ENCODE results near the gene TBX19. TPM values are rescaled to one million over a fixed set of nuclear protein-coding genes. Genes with fewer than 3 reads are reported as not detected.

TBX19 gene
- total and polyA plus RNA-seq, 2 donors (not counting 1 experiment from before 2014, with no cell fraction given): 6.3 to 7.0 TPM

DNA sequence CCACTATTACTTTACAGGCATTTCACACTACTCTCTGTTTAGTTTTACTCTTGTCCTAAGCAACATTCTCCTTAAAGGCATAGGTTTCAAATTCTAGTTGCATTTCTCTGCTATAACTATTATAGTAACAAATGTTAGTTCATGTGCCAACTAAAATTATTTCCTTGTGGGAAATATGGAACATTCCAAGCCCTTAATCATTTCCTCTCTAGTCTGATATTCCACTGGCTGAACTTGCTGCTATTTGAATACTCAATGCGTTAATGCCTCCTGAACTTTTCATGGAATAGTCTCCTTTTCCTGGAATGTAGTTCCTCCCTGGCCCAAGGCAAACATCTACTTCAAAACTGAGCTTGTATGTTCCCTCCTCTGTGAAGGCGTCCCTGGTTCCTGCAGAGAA, 19.3 kb upstream of the TBX19 start:
- no peak for ATAC-seq (ENCODE audit: low read depth)
- Histone ChIP-seq H3K27ac (ENCODE audit: low read length in 2 of 2) (no peak overlapping the region), H2AFZ (ENCODE audit: insufficient read depth, low read depth, low read length, poor library complexity, severe bottlenecking) (no peak overlapping the region), H3K4me3 (ENCODE audit: control extremely low read depth in 1 of 5, extremely low read depth in 1 of 5, insufficient read depth in 1 of 5, low read depth in 2 of 5, low read length in 4 of 5) (no peak overlapping the region), H3K9ac (ENCODE audit: low read length) (no peak overlapping the region), H3K9me3 (ENCODE audit: control extremely low read depth in 1 of 3, control insufficient read depth in 2 of 3, insufficient read depth in 1 of 3, low read length in 2 of 3) (peaks cover 1 to 19% (median 4%) of the 10 kb centered on the region in 3 donors), H3K4me1 (ENCODE audit: control insufficient read depth in 2 of 2, insufficient read depth in 2 of 2, low read length in 2 of 2) (no peaks in the 10 kb centered on the region), H3K27me3 (replicated peaks in 1 of 4; ENCODE audit: control extremely low read depth in 1 of 4, control insufficient read depth in 3 of 4, insufficient read depth in 4 of 4, low read length in 3 of 4) (no peaks in the 10 kb centered on the region), H3K4me2 (replicated peaks; ENCODE audit: low read depth, low read length, poor library complexity, severe bottlenecking) (no peak overlapping the region), H3K79me2 (ENCODE audit: control insufficient read depth, insufficient read depth, low read length) (peaks cover 5% of the 10 kb centered on the region), H4K20me1 (ENCODE audit: control insufficient read depth, insufficient read depth, low read length, poor library complexity, severe bottlenecking) (peaks cover 8% of the 10 kb centered on the region), H3K36me3 (replicated peaks in 1 of 2; ENCODE audit: control extremely low read depth in 1 of 2, control insufficient read depth in 1 of 2, extremely low read depth in 1 of 2, insufficient read depth in 2 of 2, low read length in 1 of 2) (peaks cover 10 to 23% of the 10 kb centered on the region in 2 experiments)
- Mint-ChIP-seq H3K4me3 (no peak overlapping the region), H3K4me1 (no peaks in the 10 kb centered on the region), H3K9me3 (ENCODE audit: insufficient read depth) (peaks cover 5% of the 10 kb centered on the region), H3K27me3 (no peaks in the 10 kb centered on the region), H3K27ac (no peak overlapping the region)
- DNase-seq: no peak
- intact Hi-C loops (cut with micrococcal nuclease): no loop called here
- 100% methylated on average over 2 of the region's 2 CpGs for WGBS (ENCODE audit: insufficient coverage)
- ChIA-PET POLR2A (no interaction called here), CTCF (no interaction called here)
- TF ChIP-seq, protein P1, sequence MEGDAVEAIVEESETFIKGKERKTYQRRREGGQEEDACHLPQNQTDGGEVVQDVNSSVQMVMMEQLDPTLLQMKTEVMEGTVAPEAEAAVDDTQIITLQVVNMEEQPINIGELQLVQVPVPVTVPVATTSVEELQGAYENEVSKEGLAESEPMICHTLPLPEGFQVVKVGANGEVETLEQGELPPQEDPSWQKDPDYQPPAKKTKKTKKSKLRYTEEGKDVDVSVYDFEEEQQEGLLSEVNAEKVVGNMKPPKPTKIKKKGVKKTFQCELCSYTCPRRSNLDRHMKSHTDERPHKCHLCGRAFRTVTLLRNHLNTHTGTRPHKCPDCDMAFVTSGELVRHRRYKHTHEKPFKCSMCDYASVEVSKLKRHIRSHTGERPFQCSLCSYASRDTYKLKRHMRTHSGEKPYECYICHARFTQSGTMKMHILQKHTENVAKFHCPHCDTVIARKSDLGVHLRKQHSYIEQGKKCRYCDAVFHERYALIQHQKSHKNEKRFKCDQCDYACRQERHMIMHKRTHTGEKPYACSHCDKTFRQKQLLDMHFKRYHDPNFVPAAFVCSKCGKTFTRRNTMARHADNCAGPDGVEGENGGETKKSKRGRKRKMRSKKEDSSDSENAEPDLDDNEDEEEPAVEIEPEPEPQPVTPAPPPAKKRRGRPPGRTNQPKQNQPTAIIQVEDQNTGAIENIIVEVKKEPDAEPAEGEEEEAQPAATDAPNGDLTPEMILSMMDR (IDR thresholded peaks at IDR 0.05): no peak
- TF ChIP-seq EZH2 (IDR thresholded peaks at IDR 0.05; ENCODE audit: borderline replicate concordance, insufficient read depth, low read depth, low read length, poor library complexity, severe bottlenecking): no peak

DNA sequence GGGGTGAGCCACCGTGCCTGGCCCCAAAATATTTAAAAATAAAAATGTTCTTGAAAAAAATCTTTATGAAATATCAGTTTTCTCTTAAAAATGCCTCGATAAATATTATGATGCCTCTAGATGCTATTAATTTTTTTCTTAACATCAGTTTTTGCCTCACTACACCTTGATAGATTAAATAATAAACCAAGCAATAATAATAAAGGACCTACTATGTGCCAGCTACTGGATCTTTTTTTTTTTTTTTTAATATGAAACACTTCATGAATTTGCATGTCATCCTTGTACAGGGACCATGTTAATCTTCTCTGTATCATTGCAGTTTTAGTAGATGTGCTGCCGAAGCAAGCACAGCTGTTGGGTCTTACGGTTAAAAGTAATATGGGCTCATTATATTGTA, 17.5 kb upstream of the TBX19 start:
- H3K9ac ChIP-seq (ENCODE audit: low read length): no peak overlapping the region
- peaks cover 5% of the 10 kb centered on the region for H4K20me1 ChIP-seq (ENCODE audit: control insufficient read depth, insufficient read depth, low read length, poor library complexity, severe bottlenecking)
- TF ChIP-seq EZH2 (IDR thresholded peaks at IDR 0.05; ENCODE audit: borderline replicate concordance, insufficient read depth, low read depth, low read length, poor library complexity, severe bottlenecking): no peak
- H3K9me3 Mint-ChIP-seq (ENCODE audit: insufficient read depth): peaks cover 5% of the 10 kb centered on the region
- no peak for ATAC-seq (ENCODE audit: low read depth)
- H3K9me3 ChIP-seq (ENCODE audit: control extremely low read depth in 1 of 3, control insufficient read depth in 2 of 3, insufficient read depth in 1 of 3, low read length in 2 of 3): peaks cover 1 to 16% (median 2%) of the 10 kb centered on the region in 3 donors
- POLR2A ChIA-PET: no interaction called here
- intact Hi-C loops (cut with micrococcal nuclease): no loop called here
- no peaks in the 10 kb centered on the region for H3K27me3 Mint-ChIP-seq
- no peak overlapping the region for H3K4me3 ChIP-seq (ENCODE audit: control extremely low read depth in 1 of 5, extremely low read depth in 1 of 5, insufficient read depth in 1 of 5, low read depth in 2 of 5, low read length in 4 of 5)
- H3K27ac Mint-ChIP-seq: no peak overlapping the region
- no peak overlapping the region for H3K4me2 ChIP-seq (replicated peaks; ENCODE audit: low read depth, low read length, poor library complexity, severe bottlenecking)
- DNase-seq: no peak
- H3K4me1 ChIP-seq (ENCODE audit: control insufficient read depth in 2 of 2, insufficient read depth in 2 of 2, low read length in 2 of 2): no peaks in the 10 kb centered on the region
- no peaks in the 10 kb centered on the region for H3K4me1 Mint-ChIP-seq
- CTCF ChIA-PET: interaction anchor here (0.6 kb wide), 1 partner anchor 1808 kb away, joined by 3 read pairs; no protein-coding TSS in a partner anchor
- H3K27ac ChIP-seq (ENCODE audit: low read length in 2 of 2): no peak overlapping the region
- no peaks in the 10 kb centered on the region for H3K27me3 ChIP-seq (replicated peaks in 1 of 4; ENCODE audit: control extremely low read depth in 1 of 4, control insufficient read depth in 3 of 4, insufficient read depth in 4 of 4, low read length in 3 of 4)
- no peak overlapping the region for H3K4me3 Mint-ChIP-seq
- H3K79me2 ChIP-seq (ENCODE audit: control insufficient read depth, insufficient read depth, low read length): no peaks in the 10 kb centered on the region
- peaks cover 9 to 23% of the 10 kb centered on the region in 2 experiments for H3K36me3 ChIP-seq (replicated peaks in 1 of 2; ENCODE audit: control extremely low read depth in 1 of 2, control insufficient read depth in 1 of 2, extremely low read depth in 1 of 2, insufficient read depth in 2 of 2, low read length in 1 of 2)
- H2AFZ ChIP-seq (ENCODE audit: insufficient read depth, low read depth, low read length, poor library complexity, severe bottlenecking): no peak overlapping the region
- no CpG with 5 or more reads among the region's 4 CpGs for WGBS (ENCODE audit: insufficient coverage)
